ELF-1 (cell line): Measurements from ENCODE around the gene PKDCC.
"Not testable (repeated sequence)": the region's sequence is repeated elsewhere in the genome, so short reads cannot be mapped to it uniquely, and the experiment has no call there.

Experiments
- DNase-seq: peaks from one replicate; pipeline ENCODE4 v3.0.0-alpha.2; 2016; ENCODE audit warnings: low read depth, low spot score

The PKDCC gene

DNA sequence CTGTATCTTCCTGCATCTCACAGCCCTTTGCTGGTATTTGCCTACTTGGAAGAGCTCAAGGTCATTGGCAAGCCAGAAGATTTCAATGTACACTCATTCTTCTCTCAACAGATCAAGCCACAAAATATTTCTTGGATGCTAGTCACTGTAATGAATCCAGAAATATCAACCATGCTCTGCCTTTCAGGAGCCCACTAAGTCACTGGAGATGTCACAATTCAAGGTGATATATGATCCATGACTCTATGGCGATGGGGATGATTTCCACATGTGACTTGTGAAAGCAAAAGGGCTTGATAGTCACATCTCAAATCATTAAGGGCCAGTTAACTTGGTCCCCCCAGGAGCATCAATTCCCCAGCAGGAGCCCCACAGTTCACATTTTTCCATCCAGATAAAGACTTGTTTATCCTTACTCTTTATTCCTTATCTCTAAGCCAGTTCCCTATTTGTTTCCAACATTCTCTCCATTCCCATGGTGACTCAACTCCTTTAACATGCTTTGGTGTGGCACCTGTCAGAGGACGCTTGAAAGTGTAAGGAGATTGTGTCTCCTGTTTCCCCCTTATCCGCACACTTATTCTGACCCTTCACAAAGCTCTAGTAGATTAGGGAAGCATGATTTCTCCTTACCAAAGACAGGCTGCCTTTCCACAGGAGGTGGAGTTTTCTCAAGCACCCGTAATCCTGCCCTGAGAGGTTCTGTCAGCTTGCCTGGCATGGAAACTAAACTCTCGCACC, 15.8 kb downstream of the PKDCC start:
- peak; percentile 14 for DNase-seq

DNA sequence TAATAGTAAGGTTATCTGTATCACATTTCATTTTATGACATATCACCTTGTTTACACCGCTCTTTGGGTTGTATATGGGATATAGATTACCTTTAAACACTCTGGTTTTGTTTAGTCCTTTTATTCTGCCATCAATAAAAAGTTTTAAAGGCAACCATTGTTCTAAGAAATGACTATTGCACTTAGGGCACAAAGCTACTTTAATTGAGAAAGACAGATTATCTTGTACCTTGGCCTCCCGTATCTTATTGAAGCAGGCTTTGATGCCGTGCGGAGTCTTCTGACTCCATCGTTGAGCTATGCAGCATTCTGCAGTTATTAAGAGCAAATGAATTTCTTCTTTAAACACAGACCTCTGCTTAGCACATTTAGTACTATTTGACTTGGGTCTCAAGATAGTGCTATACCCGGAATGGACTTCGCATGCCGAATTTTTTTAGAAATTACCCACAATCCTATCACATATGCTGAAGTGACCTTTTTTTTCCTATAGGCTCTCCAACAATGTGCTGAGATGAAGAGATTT, 16.7 kb downstream of the PKDCC start:
- DNase-seq: no peak

DNA sequence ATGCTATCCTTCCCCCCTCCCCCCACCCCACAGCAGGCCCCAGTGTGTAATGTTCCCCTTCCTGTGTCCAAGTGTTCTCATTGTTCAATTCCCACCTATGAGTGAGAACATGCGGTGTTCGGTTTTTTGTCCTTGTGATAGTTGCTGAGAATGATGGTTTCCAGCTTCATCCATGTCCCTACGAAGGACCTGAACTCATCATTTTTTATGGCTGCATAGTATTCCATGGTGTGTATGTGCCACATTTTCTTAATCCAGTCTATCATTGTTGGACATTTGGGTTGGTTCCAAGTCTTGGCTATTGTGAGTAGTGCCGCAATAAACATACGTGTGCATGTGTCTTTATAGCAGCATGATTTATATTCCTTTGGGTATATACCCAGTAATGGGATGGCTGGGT, 17.9 kb downstream of the PKDCC start:
- DNase-seq: not testable (repeated sequence)

DNA sequence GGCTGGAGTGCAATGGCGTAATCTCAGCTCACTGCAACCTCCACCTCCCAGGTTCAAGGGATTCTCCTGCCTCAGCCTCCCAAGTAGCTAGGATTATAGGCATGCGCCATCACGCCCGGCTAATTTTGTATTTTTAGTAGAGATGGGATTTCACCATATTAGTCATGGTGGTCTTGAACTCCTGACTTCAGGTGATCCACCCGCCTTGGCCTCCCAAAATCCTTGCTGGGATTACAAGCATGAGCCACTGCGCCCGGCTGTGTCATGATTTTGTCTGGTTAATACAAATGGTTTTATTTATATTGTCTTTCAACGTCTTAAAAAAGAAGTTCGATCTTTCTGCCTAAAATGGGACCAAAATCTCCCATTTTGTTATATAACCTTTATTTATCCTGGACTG, 19.2 kb downstream of the PKDCC start:
- DNase-seq: not testable (repeated sequence)

DNA sequence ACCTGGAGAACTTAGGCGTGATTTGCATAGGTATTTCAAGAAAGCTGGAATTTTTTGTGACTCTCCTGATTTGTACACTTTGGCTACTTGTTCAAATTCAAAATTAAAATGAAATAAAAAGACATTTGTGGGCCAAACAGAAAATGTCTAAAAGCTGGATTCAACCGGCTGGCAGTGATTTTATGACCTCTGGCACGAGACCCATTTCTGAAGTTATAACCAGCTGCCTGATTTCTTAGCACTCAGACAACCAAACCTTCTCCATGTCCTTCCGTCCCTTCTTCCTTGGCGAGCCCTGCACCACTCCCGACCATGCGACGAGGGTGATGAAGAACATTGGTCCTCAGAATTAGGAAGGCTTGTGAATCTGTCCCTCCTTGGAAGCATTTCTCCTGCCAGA, 19.7 kb downstream of the PKDCC start:
- DNase-seq: no peak

DNA sequence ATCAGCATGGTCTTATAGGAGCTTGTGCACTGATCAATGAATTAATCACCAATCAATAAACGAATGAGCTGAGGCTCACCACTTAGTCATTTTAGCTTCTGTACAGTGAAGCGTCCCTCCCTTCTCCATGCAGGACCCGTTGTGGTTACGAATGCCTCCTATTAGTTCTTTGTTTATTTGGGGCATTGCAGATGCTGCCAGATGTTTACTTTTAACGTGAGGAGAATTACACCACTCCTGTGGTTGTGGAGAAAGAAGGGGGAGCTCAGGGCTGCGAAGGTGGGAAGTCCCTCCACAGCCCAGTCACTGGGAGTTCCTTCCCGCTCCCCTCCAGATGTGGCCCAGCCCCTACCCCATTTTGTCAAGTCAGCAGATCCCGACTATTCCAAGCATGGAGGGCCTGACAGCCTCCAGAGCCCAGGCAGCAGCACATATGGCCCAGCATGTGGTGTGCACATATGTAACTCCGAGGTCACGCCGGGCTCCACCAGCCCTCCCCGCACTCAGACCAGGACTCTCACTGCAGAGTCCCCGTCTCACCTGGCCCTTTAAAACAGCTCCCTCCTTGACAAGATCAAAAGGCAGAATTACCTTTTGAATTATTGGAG, 20.9 kb downstream of the PKDCC start:
- no peak for DNase-seq

DNA sequence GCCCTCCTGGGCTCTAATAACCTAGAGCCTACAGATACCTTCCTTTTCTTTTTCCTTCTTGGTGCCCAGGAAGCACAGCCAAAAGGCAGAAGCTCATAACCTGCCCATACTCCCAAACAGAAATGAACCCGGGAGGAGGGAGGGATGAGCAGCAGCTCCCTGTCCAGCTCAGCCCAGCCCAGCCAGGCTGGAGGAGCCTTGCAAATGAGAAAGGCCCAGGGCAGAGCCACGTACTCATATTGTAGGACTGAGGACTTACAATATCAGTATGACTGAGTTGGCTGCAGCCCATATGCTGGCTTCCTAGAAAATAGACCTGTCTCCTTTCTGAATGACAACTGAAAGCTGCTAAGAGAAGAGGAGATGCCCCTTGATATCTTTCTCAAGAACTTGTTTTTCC, 21.7 kb downstream of the PKDCC start:
- no peak for DNase-seq

DNA sequence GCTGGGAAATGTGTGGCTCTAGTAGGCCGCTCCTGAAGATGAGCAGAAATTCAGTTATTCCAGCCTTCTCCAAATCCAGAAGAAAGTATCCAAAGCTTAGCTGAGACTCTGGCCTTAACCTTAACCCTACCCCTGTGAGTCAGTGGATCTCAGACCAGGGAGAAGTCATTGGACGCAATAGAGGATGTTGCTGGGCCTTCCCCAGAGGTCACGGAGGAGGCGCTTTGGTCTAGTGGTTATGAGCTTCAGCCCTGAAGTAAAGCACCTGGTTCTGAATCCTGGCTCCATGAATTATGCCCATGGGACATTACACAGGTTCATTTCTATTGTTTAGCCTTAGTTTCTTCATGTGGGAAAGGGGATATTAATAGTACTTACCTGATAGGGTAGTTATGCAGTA, 24.0 kb downstream of the PKDCC start:
- no peak for DNase-seq

DNA sequence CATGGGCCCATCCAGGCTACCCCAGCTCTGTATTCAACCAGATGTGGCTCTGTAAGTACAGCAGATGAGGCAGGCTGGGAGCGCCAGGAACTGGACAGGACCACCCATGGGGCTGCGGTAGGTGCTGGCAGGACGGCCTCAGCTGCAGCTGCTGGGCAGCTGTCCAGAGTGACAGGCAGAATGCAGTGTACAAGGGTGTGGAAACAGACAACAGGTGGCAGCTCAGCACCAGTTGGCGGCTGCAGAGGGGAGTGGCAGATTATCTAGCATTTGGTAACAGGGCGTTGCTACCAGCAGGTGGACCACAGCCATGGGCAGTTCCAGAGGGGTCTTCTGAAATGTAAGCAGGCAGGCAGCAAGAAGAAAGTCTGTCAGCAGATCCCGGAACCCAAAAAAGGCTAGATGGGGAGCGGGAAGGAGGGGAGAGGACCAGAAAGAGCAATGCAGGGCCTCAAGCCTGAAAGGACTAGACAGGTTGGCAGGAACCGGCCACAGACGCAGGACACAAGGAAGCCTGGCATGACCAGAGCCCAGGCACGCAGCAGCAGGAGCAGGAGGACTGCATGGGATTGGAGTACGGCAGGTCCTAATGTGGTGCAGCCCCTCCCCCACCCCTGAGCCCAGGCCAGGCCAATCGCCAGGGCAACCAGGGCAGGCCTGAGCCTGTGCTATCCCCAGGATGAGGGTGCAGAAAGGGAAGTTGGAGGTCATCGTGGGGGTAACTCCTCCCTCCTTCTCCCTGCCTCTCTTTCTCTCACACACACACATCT, 24.7 kb downstream of the PKDCC start:
- DNase-seq: peak; percentile 47

DNA sequence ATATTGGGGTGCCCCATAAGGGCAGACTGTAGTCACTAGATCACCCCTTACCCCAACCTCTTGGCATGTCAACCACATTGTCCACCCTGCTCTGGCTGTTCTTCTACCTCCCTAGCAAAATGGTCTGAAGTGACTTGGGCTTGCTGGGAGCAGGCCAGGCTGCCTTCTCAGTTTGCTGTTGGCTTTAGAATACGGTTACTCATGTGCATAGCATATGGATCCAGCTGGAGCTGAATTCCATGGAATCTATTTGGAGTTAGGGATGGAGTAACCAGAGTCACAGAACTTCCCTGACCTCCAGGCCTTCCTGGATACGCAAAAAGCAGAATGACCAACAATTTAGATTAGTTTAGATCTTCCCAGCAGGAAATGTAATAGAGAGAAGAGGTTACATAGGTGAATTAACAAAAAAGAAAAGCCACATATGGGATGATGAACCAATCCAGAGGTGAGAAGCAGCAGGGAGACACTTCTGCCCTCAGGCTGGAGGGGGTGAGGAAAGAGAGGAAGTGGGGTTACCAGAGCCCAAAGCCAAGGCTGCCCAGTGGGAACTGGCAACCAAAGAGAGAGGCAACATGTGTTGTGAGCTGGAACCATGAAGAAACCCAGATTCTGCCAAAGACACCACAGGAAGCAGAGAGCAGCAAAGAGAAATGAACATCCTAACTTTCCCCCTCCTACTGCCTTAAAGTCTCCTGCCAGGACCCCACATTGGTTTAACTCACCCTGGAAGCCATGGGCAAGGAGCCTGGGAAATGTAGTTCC, 26.1 kb downstream of the PKDCC start:
- no peak for DNase-seq

DNA sequence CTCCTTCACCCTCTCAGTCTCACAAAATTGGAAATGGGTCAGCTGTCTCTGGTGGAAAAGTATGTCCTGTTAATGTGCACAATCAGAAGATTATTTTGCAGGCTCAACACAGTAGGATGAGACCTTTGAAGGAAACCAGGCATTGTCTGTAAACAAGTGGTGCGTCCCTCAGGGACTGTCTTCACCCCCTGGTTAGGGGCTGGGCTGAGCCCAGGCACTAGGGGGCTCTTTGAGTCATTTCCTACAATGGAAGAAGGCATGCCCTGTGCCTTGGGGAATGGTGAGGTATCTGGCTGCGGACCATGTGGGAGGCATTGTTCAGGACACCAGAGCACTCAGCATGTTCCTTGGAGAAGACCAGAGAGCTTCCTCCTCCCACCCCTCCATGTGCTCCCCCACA, 26.8 kb downstream of the PKDCC start:
- peak; percentile 48 for DNase-seq

DNA sequence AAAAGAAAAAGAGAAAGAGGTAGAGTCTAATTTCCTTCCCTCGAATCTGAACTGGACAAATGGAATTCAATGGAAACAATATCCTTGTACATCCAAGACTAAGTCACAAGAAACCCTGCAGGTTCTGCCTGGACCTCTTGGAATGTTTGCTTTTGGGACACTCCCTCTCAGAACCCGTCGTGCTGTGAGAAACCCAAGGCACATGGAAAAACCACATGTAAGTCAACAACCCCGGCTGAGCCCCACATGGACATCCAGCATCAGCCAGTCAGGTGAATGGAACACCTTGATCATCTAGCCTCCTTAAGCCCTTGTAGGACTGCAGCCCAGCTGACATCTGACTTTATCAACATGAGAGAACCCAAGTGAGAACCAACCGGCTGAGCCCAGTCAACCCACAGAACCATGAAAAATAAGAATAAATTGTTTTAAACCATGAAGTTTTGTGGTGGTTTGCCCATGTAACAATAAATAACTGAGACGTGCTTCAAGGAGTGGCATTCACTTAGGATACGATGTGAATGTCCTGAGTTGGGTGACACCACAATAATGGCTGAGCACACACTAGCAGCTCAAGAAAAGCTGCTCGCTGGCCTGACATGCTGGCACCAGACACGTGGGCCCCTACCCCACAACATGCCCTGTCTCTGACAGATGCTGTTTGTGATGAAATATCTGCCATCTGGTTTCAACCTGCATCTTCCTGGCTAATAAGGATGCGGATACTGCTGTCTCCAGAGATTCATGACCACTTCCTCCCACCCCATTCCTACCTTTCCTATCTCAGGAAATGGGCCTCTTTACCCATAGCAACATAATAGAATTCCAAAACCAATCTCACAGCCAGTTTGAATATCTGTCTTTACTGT, 28.8 kb downstream of the PKDCC start:
- DNase-seq: no peak

DNA sequence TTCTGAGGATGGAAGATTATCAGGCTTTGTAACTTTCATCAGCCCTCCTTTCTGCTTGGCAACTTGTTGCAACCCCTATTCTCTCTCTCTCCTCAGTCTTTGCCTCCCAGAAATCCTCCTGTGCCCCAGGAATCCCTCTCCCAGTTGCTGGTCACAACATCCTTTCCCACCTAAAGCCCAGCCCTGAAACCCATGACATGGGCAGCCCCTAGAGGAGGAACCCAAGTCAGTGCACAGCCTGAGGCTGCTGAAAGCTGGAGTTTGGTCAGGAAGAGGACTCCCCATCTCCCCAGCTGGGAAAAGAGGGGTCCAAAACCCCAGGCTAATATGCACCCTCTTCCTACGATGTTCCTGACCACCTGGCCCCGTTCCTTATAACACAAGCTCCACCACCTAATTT, 29.5 kb downstream of the PKDCC start:
- no peak for DNase-seq

DNA sequence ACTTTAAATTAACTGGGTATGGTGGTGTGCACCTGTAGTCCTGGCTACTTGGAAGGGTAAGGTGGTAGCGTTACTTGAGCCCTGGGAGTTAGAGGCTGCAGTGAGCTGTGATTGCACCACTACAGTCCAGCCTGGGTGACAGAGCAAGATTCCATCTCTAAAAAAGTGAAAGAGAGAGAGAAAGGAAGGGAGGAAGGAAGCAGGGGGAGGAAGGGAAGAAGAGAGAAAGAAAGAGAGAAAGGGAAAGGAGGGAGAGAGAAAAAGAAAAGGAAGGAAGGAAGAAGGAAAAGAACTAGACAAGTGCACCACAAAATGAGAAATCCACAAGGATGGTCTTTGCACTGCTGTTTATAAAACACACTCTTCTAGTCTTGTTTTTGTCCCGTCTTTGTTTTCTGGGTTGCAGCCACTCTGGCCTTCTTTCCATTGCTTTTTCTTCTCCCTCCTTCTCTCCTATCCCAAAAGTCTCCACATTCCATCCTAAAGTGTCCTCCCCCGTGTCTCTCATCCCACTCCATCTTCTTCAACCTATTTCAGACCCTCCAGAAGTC, 32.0 kb downstream of the PKDCC start:
- DNase-seq: no peak

DNA sequence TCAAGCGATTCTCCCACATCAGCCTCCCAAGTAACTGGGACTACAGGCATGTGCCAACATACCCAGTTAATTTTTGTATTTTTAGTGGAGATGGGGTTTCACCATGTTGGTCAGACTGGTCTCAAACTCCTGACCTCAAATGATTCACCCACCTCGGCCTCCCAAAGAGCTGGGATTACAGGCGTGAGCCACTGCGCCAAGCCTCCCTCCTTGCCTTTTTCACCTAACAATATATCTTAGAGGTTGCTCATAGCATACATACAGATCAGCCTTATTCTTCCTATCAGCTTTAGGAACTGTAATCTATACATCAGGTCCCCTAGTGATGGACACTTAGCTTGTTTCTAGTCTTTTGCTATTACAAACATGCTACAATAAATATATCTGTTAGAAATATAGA, 33.3 kb downstream of the PKDCC start:
- not testable (repeated sequence) for DNase-seq

DNA sequence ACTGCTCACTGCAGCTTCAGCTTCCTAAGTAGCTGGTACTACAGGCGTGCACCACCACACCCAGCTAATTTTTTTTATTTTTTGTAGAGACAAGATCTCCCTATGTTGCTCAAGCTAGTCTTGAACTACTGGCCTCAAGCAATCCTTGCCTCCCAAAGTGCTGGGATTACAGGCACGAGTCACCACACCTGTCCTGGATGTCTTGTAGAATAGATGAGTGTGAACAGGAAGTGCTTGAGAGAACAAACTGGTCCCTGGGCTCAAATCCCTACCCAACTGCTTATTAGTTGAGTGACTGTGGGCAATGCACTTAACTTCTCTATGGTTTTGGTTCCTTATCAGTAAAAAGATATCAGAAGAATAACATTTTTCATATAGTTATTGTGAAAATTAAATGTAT, 34.2 kb downstream of the PKDCC start:
- no peak for DNase-seq

DNA sequence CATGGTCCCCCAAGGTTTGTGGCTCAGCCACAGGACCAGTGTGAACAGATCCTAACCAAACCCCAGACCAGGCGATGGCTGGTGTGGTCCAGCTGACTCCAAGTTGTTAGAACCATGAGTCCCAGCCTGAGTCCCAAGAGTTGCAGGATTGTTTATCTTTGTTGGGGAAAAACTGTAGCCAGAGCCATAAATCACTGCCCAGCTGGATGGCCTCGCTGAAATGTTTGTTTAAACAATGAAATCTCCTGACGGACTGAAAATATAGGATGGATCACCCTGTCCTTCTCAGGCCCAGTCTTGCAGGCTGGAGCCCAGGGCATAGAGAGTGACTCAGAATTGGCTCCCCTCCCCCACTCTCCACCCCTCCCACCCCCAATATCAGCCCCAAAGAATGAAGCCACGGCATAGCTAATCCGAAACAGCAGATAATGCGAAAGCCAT, 36.4 kb downstream of the PKDCC start:
- peak; percentile 43 for DNase-seq

DNA sequence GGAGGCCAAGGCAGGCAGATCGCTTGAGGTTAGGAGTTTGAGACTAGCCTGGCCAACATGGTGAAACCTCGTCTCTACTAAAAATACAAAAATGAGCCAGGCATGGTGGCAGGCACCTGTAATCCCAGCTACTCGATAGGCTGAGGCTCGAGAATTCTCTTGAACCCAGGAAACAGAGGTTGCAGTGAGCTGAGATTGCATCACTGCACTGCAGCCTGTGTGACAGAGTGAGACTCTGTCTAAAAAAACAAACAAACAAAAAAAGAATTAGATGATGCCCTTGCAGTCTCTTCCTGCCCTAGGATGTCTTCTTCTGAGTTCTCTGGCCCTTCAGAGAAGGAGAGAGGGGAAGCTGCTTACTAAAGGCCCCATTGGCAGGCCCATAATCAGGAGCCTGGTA, 37.2 kb downstream of the PKDCC start:
- not testable (repeated sequence) for DNase-seq

DNA sequence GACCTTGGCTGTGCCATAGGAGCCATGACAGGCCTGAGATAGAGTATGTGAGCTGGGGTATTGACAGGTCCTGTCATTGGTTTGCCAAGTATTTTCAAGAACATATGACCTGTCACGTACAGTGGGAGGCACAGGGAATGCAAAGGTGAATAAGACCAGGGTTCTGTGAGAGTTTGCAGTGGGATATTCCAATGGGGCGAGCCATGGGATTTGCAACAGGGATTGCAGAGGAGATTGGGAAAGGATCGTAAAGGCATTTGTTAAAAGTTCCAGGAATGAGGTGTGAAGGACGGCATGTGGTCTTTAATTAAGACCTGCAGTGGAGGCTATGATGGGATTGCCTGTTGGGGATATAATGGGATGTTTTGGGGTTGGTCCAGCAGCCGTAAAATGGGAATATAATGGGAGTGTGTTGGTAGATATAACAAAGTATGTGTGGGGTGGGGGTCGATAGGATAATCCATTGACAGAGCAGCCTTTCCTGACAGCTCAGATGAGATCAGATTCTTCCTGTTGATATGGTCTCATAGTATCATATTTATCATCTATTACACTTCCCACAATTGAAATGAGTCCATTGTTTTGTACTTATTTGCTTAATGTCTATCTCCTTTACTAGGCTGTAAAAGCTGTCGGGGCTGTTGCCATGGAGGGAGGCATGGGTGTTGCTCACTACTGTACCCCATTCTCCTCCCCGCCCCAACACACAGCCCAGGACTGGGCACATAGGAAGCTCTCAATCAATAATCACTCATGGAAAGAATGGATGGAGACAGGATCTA, 38.1 kb downstream of the PKDCC start:
- no peak for DNase-seq

DNA sequence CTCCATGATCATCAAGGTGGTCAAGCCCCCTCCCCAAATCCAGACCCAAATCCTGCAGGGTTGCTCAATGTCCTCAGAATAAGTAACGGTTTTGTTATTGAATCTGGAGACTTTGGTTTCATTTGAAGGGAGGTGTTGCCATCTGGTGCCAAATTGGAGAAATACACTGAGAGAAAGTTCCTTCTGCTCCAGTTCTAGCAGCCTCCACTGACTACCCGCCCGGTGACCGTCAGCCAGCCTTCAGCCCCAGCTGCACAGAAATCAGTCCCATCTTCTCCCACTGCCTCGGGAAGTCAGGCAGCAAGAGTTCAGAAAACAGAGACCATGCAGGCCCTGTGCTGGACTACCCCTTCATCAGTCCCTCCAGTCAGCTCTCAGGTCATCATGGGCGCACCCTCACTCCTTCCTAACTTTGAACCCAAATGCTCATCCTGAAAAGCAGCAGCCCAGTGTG, 38.7 kb downstream of the PKDCC start:
- DNase-seq: peak; percentile 85
